GM21576 (cell line): Measurements from ENCODE around the gene SYNJ1.
"Not testable (repeated sequence)": the region's sequence is repeated elsewhere in the genome, so short reads cannot be mapped to it uniquely, and the experiment has no call there.

ENCODE experiments used
- ATAC-seq: cut with Tn5 transposase; IDR thresholded peaks from one replicate; pipeline ENCODE4 v1.9.1; 2021; ENCODE audit warnings: mild to moderate bottlenecking, moderate library complexity; ENCODE audit not compliant: unreplicated experiment

SYNJ1 gene

GRCh38 chr21:32695482-32695881, 32.3 kb downstream of the SYNJ1 start:
- ATAC-seq: not testable (repeated sequence)

- ATAC-seq: no peak
Observed at GRCh38 chr21:32693581-32693980, 34.2 kb downstream of the SYNJ1 start.

- ATAC-seq: no peak
Observed at GRCh38 chr21:32690085-32690484, 37.7 kb downstream of the SYNJ1 start.

- no peak for ATAC-seq
Observed at GRCh38 chr21:32687643-32688345, 40.0 kb downstream of the SYNJ1 start.

GRCh38 chr21:32682696-32683474, 44.9 kb downstream of the SYNJ1 start:
- no peak for ATAC-seq

- no peak for ATAC-seq
Observed at GRCh38 chr21:32674731-32675130, 53.1 kb downstream of the SYNJ1 start.

GRCh38 chr21:32674038-32674437, 53.8 kb downstream of the SYNJ1 start:
- no peak for ATAC-seq

- no peak for ATAC-seq
Observed at GRCh38 chr21:32666258-32666657, 61.6 kb downstream of the SYNJ1 start.

- not testable (repeated sequence) for ATAC-seq
Observed at GRCh38 chr21:32664095-32664494, 63.7 kb downstream of the SYNJ1 start.

- not testable (repeated sequence) for ATAC-seq
Observed at GRCh38 chr21:32661981-32662380, 65.8 kb downstream of the SYNJ1 start.

GRCh38 chr21:32661026-32661782, 66.6 kb downstream of the SYNJ1 start:
- ATAC-seq: not testable (repeated sequence)

GRCh38 chr21:32658524-32658923, 69.3 kb downstream of the SYNJ1 start:
- no peak for ATAC-seq

GRCh38 chr21:32653326-32653901, 74.4 kb downstream of the SYNJ1 start:
- ATAC-seq: no peak

GRCh38 chr21:32648165-32648564, 79.6 kb downstream of the SYNJ1 start:
- ATAC-seq: no peak

- no peak for ATAC-seq
Observed at GRCh38 chr21:32645261-32646182, 82.3 kb downstream of the SYNJ1 start.

- no peak for ATAC-seq
Observed at GRCh38 chr21:32641710-32642698, 85.8 kb downstream of the SYNJ1 start.

GRCh38 chr21:32626621-32627196, 101.1 kb downstream of the SYNJ1 start:
- ATAC-seq: no peak

GRCh38 chr21:32618218-32618617, 109.6 kb downstream of the SYNJ1 start:
- not testable (repeated sequence) for ATAC-seq
